WTC11 (cell line): Measurements from ENCODE around the gene CXCR3. TPM values are rescaled to one million over a fixed set of nuclear protein-coding genes. Genes with fewer than 3 reads are reported as not detected.

Experiments used
- ATAC-seq: fragments of 200-7000 bp; cut with Tn5 transposase; 2 replicates; pipeline ENCODE4 v1.10.0; 2021; ENCODE audit warnings: mild to moderate bottlenecking, moderate library complexity
- CTCF ChIA-PET: fragments of 300-600 bp; sonication (Branson Sonifier 250); formaldehyde crosslinking; loops from one replicate; lab custom pipeline; 2021; ENCODE audit warnings: antibody characterized with exemption; lab: Charles Lee
- POLR2A ChIA-PET: fragments of 350-600 bp; sonication (Branson Sonifier 250); formaldehyde crosslinking; loops from one replicate; lab custom pipeline; 2021; ENCODE audit warnings: antibody characterized with exemption; lab: Charles Lee
- DNase-seq: peaks from one replicate; pipeline ENCODE4 v3.0.0; 2021; ENCODE audit warnings: low spot score
- H3K27ac Mint-ChIP-seq: 2 replicates; pipeline ENCODE4 v1.8.0; 2021; ENCODE audit warnings: mixed read lengths
- H3K27me3 Mint-ChIP-seq: 2 replicates; pipeline ENCODE4 v1.8.0; 2021; ENCODE audit warnings: low read depth, mild to moderate bottlenecking, moderate library complexity, mixed read lengths
- H3K36me3 Mint-ChIP-seq: 2 replicates; pipeline ENCODE4 v1.8.0; 2021; ENCODE audit warnings: mixed read lengths
- H3K4me1 Mint-ChIP-seq: 2 replicates; pipeline ENCODE4 v1.8.0; 2022; ENCODE audit warnings: mixed read lengths
- H3K4me3 Mint-ChIP-seq: 2 replicates; pipeline ENCODE4 v1.8.0; 2021; ENCODE audit warnings: mild to moderate bottlenecking, moderate library complexity, mixed read lengths
- H3K9me3 Mint-ChIP-seq: 2 replicates; pipeline ENCODE4 v1.8.0; 2021; ENCODE audit warnings: mixed read lengths
- CBFB ChIP-seq: sonication (generic); formaldehyde crosslinking; IDR thresholded peaks from 2 replicates; pipeline ENCODE4 v1.8.1; 2022; ENCODE audit warnings: mild to moderate bottlenecking, low read depth, missing genetic modification reagents
- CREM ChIP-seq: sonication (generic); formaldehyde crosslinking; IDR thresholded peaks from 2 replicates; pipeline ENCODE4 v1.8.1; 2022; ENCODE audit warnings: mild to moderate bottlenecking, missing genetic modification reagents, moderate library complexity
- FOXK1 ChIP-seq: sonication (generic); formaldehyde crosslinking; IDR thresholded peaks from 2 replicates; pipeline ENCODE4 v1.8.0; 2022; ENCODE audit warnings: mild to moderate bottlenecking, moderate library complexity, missing genetic modification reagents
- GRHL2 ChIP-seq: fragments of 250-450 bp; sonication (Bioruptor Pico); IDR thresholded peaks from 2 replicates; pipeline ENCODE4 v1.8.0; 2022; ENCODE audit warnings: mild to moderate bottlenecking, moderate library complexity; ENCODE audit not compliant: insufficient replicate concordance, severe bottlenecking
- HMGXB4 ChIP-seq: sonication (generic); formaldehyde crosslinking; IDR thresholded peaks from 2 replicates; pipeline ENCODE4 v1.8.1; 2023; ENCODE audit warnings: mild to moderate bottlenecking, moderate library complexity, missing genetic modification reagents
- IRF2 ChIP-seq: sonication (generic); formaldehyde crosslinking; IDR thresholded peaks from 2 replicates; pipeline ENCODE4 v1.8.0; 2022; ENCODE audit warnings: low read depth, missing genetic modification reagents, borderline replicate concordance
- JAZF1 ChIP-seq: fragments of 250-450 bp; sonication (Bioruptor Pico); IDR thresholded peaks from 2 replicates; pipeline ENCODE4 v1.9.0; 2021; ENCODE audit warnings: moderate library complexity, mild to moderate bottlenecking, inconsistent platforms
- NR2C2 ChIP-seq: sonication (generic); formaldehyde crosslinking; IDR thresholded peaks from 2 replicates; pipeline ENCODE4 v1.8.0; 2022; ENCODE audit warnings: mild to moderate bottlenecking, missing genetic modification reagents
- ZNF263 ChIP-seq: sonication (generic); formaldehyde crosslinking; IDR thresholded peaks from 2 replicates; pipeline ENCODE4 v1.8.1; 2022; ENCODE audit warnings: low read depth, mild to moderate bottlenecking, moderate library complexity, missing genetic modification reagents
- ZNF396 ChIP-seq: fragments of 250-450 bp; sonication (Bioruptor Pico); IDR thresholded peaks from 2 replicates; pipeline ENCODE4 v1.8.0; 2021; ENCODE audit warnings: mild to moderate bottlenecking, moderate library complexity, borderline replicate concordance
- ZNF532 ChIP-seq: fragments of 250-450 bp; sonication (Bioruptor Pico); IDR thresholded peaks from 2 replicates; pipeline ENCODE4 v1.9.0; 2021; ENCODE audit warnings: mild to moderate bottlenecking, borderline replicate concordance
- total RNA-seq: library from RNA; stranded (reverse); gene quantifications from 3 replicates; pipeline ENCODE4 v1.2.3, GENCODE V29; 2021
- TF ChIP-seq, protein P1 (sequence below): fragments of 250-450 bp; sonication (Bioruptor Pico); IDR thresholded peaks from 2 replicates; pipeline ENCODE4 v1.8.0; 2021; ENCODE audit warnings: mild to moderate bottlenecking
- TF ChIP-seq, protein P2 (sequence below): fragments of 250-450 bp; sonication (Bioruptor Pico); conservative IDR thresholded peaks from 2 replicates; pipeline ENCODE4 v1.9.0; 2021; ENCODE audit warnings: mild to moderate bottlenecking
- TF ChIP-seq, protein P3 (sequence below): sonication (generic); formaldehyde crosslinking; IDR thresholded peaks from 2 replicates; pipeline ENCODE4 v1.8.0; 2022; ENCODE audit warnings: missing genetic modification reagents

Gene CXCR3
- total RNA-seq, 1 experiment from 2014 or later = 0.11 TPM

DNA sequence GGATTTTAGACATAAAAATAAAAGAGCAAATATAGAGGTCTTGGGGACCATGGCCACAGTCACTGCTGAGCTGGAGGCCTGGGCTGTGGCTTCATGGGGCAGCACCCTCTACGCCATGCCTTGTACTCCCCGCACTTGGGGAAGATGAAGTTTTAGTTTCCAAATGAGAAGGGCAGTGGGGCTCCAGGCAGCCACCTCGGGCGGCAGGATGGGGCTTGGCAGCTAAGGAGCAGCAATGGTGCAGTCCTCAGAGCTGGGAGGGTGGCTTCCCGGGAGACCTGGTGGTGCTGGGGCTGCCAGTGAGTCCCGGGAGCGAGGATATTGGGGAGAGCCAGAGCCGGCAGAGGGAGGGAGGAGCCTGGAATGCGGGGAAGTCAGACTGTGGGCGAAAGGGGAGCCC is 2.4 kb downstream of the CXCR3 start:
- no peak overlapping the region; the same call in 1 of the 2 replicates for H3K27ac Mint-ChIP-seq
- POLR2A ChIA-PET = no interaction called here
- TF ChIP-seq, protein P1, sequence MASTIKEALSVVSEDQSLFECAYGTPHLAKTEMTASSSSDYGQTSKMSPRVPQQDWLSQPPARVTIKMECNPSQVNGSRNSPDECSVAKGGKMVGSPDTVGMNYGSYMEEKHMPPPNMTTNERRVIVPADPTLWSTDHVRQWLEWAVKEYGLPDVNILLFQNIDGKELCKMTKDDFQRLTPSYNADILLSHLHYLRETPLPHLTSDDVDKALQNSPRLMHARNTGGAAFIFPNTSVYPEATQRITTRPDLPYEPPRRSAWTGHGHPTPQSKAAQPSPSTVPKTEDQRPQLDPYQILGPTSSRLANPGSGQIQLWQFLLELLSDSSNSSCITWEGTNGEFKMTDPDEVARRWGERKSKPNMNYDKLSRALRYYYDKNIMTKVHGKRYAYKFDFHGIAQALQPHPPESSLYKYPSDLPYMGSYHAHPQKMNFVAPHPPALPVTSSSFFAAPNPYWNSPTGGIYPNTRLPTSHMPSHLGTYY (CRISPR knock-in tag) = no peak
- TF ChIP-seq NR2C2 (CRISPR knock-in tag) (no peak), HMGXB4 (CRISPR knock-in tag) (no peak), GRHL2 (CRISPR knock-in tag) (no peak), ZNF532 (CRISPR knock-in tag) (no peak), IRF2 (CRISPR knock-in tag) (no peak), ZNF263 (no peak), CBFB (CRISPR knock-in tag) (no peak), JAZF1 (CRISPR knock-in tag) (no peak)
- TF ChIP-seq, protein P2, sequence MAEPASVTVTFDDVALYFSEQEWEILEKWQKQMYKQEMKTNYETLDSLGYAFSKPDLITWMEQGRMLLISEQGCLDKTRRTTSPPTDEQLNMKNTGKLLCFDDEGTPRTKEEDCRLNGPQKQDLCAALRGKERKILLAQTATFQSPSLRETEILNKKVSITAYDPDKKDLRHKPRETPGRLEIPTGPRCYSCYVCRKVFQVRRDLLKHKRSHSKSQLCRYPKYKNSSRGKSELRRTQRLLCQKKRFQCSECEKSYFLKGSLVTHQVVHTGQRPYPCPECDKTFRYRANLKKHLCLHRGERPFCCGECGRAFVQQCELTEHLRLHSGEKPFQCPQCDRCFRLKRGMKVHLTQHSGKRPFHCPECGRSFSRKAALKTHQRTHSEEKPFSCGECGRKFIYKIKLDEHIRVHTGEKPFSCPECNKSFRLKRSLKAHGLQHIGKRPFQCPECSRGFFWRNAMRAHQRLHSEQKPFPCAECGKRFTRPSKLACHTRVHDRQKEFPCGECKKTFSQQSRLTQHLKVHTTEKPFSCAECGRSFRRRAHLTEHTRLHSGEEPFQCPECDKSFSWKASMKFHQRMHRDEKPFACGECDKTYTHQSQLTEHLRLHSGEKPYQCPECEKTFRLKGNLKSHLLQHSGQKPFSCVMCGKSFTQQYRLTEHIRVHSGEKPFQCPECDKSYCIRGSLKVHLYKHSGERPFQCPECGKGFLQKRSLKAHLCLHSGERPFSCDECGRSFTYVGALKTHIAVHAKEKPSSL = no peak
- TF ChIP-seq, protein P3, sequence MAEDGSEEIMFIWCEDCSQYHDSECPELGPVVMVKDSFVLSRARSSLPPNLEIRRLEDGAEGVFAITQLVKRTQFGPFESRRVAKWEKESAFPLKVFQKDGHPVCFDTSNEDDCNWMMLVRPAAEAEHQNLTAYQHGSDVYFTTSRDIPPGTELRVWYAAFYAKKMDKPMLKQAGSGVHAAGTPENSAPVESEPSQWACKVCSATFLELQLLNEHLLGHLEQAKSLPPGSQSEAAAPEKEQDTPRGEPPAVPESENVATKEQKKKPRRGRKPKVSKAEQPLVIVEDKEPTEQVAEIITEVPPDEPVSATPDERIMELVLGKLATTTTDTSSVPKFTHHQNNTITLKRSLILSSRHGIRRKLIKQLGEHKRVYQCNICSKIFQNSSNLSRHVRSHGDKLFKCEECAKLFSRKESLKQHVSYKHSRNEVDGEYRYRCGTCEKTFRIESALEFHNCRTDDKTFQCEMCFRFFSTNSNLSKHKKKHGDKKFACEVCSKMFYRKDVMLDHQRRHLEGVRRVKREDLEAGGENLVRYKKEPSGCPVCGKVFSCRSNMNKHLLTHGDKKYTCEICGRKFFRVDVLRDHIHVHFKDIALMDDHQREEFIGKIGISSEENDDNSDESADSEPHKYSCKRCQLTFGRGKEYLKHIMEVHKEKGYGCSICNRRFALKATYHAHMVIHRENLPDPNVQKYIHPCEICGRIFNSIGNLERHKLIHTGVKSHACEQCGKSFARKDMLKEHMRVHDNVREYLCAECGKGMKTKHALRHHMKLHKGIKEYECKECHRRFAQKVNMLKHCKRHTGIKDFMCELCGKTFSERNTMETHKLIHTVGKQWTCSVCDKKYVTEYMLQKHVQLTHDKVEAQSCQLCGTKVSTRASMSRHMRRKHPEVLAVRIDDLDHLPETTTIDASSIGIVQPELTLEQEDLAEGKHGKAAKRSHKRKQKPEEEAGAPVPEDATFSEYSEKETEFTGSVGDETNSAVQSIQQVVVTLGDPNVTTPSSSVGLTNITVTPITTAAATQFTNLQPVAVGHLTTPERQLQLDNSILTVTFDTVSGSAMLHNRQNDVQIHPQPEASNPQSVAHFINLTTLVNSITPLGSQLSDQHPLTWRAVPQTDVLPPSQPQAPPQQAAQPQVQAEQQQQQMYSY (CRISPR knock-in tag) = no peak

GRCh38 chrX:71615056-71615455 is 3.3 kb downstream of the CXCR3 start:
- Mint-ChIP-seq H3K4me3 (no peak overlapping the region), H3K9me3 (no peaks in the 10 kb centered on the region)
- TF ChIP-seq ZNF396 (CRISPR knock-in tag) = no peak
- TF ChIP-seq NR2C2 (CRISPR knock-in tag) = no peak
- no peak for TF ChIP-seq FOXK1 (CRISPR knock-in tag)
- TF ChIP-seq, protein P3 (CRISPR knock-in tag) = no peak
- TF ChIP-seq CBFB (CRISPR knock-in tag) = no peak
- no peak for TF ChIP-seq HMGXB4 (CRISPR knock-in tag)
- no peak for TF ChIP-seq CREM

More for the DNA sequence above, 2.4 kb downstream of the CXCR3 start:
- Mint-ChIP-seq H3K9me3 (no peaks in the 10 kb centered on the region), H3K4me3 (no peak overlapping the region), H3K4me1 (no peaks in the 10 kb centered on the region), H3K36me3 (peaks cover 20% of the 10 kb centered on the region), H3K27me3 (no peaks in the 10 kb centered on the region)
- no peak for DNase-seq
- no peak for ATAC-seq
- CTCF ChIA-PET = no interaction called here

More at GRCh38 chrX:71615056-71615455, 3.3 kb downstream of the CXCR3 start:
- Mint-ChIP-seq H3K4me1 (no peaks in the 10 kb centered on the region), H3K27me3 (no peaks in the 10 kb centered on the region), H3K36me3 (peaks cover 22% of the 10 kb centered on the region), H3K27ac (no peak overlapping the region; the same call in none of the 2 replicates)
- DNase-seq (no peak), ATAC-seq (no peak)
- ChIA-PET CTCF (interaction anchor here (0.9 kb wide), 1 partner anchor 49 kb away, joined by 4 read pairs; no protein-coding TSS in a partner anchor), POLR2A (no interaction called here)
